ENCODE measurements around the gene CORO2A.

- TF ChIP-seq, protein P1, sequence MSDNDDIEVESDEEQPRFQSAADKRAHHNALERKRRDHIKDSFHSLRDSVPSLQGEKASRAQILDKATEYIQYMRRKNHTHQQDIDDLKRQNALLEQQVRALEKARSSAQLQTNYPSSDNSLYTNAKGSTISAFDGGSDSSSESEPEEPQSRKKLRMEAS (IDR thresholded peaks at IDR 0.05; ENCODE audit: insufficient read depth, insufficient read length) = no peak
- TF ChIP-seq POLR2AphosphoS5 (IDR thresholded peaks at IDR 0.05; ENCODE audit: insufficient read depth, low read depth, low read length) (no peak), EZH2 (IDR thresholded peaks at IDR 0.05; ENCODE audit: borderline replicate concordance, low read depth, low read length, severe bottlenecking) (no peak), POLR2A (IDR thresholded peaks at IDR 0.05; ENCODE audit: low read depth, low read length) (no peak), JUN (IDR thresholded peaks at IDR 0.05; ENCODE audit: borderline replicate concordance, insufficient read depth, insufficient read length, low read depth) (no peak), MYC (IDR thresholded peaks at IDR 0.05; ENCODE audit: low read depth, low read length) (no peak)
- TF ChIP-seq, protein P2, sequence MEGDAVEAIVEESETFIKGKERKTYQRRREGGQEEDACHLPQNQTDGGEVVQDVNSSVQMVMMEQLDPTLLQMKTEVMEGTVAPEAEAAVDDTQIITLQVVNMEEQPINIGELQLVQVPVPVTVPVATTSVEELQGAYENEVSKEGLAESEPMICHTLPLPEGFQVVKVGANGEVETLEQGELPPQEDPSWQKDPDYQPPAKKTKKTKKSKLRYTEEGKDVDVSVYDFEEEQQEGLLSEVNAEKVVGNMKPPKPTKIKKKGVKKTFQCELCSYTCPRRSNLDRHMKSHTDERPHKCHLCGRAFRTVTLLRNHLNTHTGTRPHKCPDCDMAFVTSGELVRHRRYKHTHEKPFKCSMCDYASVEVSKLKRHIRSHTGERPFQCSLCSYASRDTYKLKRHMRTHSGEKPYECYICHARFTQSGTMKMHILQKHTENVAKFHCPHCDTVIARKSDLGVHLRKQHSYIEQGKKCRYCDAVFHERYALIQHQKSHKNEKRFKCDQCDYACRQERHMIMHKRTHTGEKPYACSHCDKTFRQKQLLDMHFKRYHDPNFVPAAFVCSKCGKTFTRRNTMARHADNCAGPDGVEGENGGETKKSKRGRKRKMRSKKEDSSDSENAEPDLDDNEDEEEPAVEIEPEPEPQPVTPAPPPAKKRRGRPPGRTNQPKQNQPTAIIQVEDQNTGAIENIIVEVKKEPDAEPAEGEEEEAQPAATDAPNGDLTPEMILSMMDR (IDR thresholded peaks at IDR 0.05; ENCODE audit: extremely low read depth in 1 of 2, insufficient read depth in 1 of 2, low read depth in 1 of 2, low read length in 2 of 2) = no peak
Observed at GRCh38 chr9:98148486-98148885, 44.0 kb downstream of the CORO2A start.
